DMS153 treated with DMSO at 0.1 percent for 48 hours (cell line): ENCODE data around the gene CHD6.

ENCODE experiments used
- DNase-seq: peaks from one replicate; lab custom pipeline; 2025; ENCODE audit not compliant: unreplicated experiment; lab: John Stamatoyannopoulos, UW

Gene CHD6

GRCh38 chr20:41587523-41587922, 30.7 kb downstream of the CHD6 start:
- DNase-seq: no peak

DNA sequence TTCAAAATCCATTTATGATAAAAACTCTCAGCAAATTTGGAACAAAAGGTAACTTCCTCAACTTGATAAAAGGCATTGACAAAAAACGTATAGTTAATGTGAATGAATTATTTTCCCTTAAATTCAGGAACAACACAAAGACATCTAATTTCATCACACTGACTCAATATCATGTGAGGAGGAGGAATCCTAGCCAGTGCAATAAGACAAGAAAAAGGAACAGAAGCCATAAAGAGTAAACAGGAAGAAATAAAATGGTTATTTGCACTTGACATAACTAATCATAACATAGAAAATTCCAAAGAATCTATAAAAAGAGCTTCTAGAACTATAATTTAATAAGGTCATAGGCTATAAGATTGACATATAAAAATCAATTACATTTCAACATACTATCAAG, 31.4 kb downstream of the CHD6 start:
- DNase-seq: no peak

- DNase-seq: no peak
Measured at GRCh38 chr20:41580350-41580749, 37.8 kb downstream of the CHD6 start.

DNA sequence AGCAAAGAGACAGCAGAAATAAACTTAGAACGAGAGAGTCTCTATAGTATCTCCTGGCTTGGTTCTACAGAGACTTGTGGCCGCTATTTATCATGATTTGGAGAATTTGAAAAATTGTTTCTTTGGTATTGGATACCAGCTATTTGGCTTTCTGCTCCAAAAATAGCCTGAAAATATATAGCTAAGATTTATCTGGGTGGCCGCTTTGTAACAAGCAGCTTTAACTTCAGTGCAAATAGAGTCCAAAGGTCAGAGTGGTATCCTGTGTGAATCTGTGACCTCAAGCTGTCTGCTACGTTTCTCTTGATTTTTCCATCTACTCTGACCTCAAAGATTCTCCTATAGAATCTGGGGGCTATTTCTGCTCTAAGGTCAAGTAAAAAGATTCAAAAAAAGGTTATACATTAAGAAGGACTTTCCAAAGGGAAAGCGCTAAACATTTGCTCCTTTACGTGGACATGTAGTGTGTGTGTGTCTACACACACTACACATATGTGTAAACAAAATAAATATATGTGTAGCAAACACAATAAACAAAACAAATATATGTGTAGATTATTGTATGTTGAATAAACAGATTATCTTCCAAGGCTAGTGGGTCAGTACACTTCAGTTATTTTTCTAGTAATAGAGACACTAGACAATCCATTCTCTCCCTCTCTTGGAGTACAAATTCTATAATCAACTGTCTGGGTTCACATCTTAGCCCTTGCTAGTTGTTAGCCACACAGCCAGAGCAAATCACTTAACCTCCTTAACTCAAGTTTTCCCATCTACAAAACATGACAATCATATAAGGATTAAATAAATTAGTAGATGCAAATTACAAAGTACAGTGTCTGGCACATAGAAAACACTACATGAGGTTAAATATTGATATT, 40.8 kb downstream of the CHD6 start:
- DNase-seq: no peak

GRCh38 chr20:41575412-41575811, 42.8 kb downstream of the CHD6 start:
- no peak for DNase-seq

DNA sequence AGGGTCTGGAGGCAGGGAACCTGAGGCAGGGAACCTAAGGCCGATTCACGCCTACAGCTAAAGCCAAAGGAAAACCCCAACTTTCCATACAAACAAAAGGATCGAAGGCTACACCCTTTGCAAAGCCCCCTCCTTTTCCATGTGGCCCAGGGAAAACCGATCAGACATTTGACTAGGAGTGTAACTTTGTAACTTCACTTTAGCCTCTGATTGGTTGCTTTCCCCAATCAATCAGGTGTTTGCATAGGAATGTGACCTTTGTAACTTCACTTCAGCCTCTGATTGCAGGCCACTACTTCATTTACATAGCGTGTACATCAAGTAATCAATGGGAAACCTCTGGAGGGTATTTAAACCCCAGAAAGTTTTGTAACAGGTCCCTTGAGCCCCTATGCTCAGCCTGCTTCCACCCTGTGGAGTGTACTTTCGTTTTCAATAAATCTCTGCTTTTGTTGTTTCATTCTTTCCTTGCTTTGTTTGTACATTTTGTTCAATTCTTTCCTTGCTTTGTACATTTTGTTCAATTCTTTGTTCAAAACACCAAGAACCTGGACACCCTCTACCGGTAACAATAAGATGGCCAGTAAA, 43.3 kb downstream of the CHD6 start:
- no peak for DNase-seq

DNA sequence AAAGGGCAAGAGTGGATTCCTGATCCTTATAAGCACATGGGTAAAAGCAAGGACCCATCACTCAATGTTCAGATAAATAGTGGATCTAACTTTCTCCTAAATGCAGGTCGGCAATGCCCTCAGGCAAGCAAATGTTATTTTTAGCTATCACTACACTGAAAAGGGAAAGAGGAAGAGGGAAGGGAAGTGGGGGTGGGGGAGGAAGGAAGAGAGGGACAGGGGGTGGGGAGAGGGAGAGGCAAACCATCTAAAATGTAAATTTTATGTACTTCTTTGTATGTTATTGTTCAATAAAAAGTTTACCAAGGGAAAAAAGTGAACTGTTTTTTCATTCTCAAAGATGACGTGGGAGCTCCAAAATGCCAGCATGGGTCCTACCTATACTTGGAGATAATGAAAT, 44.2 kb downstream of the CHD6 start:
- no peak for DNase-seq

DNA sequence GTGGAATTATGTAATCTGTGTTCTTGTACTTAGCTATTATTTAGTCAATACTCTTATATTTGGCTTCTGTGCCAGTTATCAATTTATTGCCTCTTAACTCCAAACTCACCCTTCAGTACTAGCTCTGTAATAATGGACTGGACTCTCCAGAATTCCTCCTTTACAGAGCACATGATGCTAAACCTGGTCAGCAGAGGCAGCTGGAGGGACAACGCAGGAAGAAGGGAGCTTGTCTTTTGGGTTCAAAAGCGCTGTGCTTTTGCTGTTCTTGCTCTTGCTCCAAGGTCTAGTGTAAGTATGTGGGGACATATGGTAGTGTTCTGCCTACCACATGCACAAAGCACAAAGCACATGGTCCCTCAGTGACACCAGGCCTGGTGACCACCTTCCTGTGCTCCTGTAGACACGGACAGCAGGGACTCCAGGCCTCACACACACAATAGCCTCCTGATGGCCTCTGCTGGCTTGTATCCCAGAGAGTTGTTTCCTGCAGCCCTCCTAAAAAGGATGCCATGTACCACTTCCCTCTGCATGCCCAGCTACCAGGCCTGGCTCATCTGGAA, 46.1 kb downstream of the CHD6 start:
- no peak for DNase-seq

DNA sequence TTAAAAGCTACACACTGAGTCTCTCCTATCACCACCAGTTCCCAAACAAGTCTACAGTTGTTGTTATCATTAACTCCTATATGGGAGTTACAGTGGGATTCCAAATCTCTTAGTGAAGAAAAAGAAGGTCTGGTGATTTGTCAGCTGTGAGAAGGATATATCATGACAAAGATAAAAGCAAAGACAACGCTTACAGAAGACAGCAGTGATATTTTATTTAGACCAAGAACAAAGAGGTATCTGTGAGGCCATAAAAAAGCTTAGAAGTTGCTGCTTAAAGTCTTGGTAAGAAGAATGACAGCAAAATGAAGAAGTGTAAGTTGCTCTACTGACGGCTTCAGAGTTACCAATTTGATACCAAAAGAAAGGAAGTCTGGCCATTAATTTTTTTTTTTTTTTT, 47.2 kb downstream of the CHD6 start:
- DNase-seq: no peak

DNA sequence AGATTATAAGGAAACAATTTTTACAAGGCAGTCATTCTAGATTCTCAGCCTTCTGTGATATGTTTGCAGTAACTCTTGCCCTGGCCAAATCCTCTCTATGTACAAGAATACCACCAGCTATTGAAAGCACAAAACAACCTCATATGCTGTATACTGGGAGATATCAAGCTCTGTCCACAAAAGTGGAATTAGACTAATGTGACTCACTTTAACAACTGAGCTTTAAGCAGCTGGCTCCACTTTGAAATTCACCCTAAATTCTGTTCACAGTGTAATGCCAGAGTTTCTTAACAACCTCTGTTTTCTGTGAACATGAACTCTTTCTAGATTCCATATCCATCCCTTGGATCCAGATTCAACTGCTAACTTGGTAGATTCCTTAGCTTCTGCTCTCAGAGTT, 47.6 kb downstream of the CHD6 start:
- no peak for DNase-seq

DNA sequence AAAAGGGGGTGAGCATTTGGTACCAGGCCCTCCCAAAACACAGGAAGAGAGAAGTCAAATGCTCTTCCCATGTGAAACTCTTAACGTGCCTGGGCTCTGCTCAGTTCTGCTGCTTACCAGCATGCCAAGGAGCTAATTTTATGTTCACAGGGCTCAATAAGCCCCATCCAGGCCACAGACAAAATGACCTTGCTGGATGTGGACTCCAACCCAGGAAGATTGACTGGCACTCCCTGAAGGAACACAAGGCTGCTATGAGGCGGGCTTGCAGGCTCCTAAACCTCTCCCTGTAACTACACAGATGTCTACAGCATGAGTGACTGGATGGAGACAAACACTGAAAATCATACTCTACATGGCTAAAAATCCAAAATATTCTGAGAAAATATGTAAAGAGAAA, 50.6 kb downstream of the CHD6 start:
- no peak for DNase-seq

- no peak for DNase-seq
Measured at GRCh38 chr20:41566896-41567527, 51.2 kb downstream of the CHD6 start.

DNA sequence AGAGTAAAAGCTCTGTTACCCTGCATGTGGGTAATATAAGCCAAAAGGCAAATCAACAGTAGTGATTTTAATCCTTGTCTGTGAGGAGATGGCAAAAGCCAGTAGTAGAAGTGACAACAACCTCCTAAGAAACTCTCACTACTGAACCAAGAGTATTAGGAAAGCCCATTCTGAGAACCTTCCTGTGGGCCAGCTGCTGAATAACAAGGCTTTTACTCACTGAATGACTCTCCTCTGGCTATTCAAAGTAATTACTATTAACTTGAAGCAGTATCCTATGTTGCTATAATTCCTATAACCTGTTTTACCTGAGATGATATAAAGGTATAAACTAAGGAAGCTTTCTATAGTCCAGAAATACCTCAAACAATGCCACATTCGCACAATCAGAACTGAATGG, 55.1 kb downstream of the CHD6 start:
- no peak for DNase-seq

GRCh38 chr20:41560970-41561369, 57.2 kb downstream of the CHD6 start:
- DNase-seq: no peak

DNA sequence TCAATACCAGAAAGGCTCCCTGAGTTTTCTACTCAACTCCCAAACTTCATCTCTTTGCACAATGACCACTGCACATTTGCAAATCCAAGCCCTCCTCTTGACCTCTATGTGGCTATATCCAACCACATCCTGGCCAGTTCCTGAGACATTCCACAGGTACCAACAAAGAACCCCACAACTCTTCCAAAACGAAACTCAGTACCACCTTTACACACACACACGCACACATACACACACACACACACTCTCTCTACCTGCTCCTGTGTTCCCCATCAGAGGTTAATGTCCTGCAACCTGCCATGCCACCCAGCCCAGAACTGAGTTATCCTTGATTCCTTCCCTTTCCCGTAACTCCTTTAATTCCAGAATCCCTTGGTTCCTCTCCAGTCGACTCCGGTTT, 58.5 kb downstream of the CHD6 start:
- no peak for DNase-seq

DNA sequence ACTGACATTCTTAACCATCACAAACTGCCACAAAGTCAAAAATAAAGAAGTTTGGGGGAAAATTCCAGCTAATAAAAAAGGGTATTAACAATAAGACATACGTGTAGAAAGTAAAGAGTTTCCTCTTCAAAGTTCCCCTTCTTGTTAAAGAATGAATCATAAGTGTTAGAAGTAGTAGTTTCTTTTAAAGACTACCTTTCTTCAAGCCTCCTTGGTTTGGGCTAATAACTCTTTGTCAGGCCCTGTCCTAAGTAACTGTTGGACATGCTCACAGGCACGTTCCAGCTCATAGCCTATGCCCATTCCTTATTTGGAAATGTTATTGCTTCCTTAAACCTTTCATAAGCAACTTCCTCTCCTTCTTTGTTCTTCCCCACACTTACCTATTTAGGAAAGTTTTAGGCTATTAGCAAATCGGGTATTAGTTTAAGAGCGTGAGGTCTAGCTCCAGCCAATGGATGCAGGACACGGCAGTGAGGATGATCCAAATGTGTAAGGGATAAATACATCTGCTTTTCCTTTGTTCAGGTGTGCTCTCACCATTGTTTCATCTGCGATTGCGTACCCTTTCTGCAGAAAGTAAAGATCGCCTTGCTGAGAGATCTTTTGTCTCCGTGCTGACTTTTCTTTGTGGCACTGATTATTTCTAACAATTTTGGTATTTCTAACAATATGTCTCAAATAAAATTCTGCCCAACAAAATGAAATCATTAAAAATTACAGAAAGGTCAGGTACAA, 64.9 kb downstream of the CHD6 start:
- no peak for DNase-seq

GRCh38 chr20:41552295-41553068, 65.7 kb downstream of the CHD6 start:
- DNase-seq: no peak

DNA sequence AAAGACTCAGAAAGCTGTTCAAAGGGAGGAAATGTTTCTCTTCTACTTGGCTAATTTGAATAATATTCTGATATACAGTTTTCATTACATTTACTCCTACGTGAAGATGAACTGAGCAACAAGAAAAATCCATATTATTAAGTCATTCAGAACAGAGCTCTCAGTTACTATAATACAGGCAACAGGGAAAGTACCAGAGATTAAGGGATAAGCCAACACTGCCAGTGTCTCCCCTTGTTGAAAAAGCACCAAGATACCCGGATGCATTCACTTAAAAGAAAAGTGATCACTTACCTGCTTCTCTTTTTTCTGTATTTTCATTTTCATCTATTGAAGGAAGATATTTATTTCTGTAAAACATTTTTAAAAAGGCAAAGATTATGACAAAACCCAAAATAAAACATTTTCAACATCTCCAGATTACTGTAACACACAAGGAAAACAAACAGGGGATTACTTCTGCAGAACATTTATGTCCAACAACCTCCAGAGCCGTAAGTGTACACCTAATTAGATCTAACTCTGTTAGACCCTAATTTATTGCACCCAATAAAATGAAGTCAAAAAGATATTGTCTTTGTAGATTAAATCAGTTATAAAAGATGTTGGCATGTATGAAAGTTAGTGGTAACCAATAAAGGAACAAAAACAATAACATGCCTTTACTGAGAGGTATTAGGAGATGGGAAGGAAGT, 67.0 kb downstream of the CHD6 start:
- DNase-seq: no peak

- no peak for DNase-seq
Measured at GRCh38 chr20:41547221-41547620, 71.0 kb downstream of the CHD6 start.

DNA sequence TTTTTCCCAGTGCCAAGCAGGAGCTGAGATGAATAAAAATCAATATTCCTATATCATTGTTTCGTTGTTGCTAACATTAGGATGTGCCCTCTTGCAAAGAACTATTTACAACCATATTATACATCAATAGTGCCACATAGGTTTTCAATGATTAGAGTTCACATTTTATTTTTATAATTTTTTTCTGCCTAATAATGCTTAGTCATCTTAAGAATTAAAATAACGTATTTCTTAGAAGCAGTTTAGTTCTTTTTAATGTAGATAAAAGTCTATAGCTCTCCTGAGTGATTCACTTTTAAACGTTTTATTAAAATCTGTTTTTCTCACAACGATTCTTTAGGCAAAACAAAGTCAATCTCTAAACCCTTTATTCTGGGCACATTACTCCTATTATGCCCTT, 71.6 kb downstream of the CHD6 start:
- no peak for DNase-seq
